Measurements from ENCODE around the gene PPIE.

The PPIE gene

GRCh38 chr1:39698568-39698967, 40.1 kb upstream of the PPIE start:
- Mint-ChIP-seq H3K36me3 (ENCODE audit: low read depth) (no peaks in the 10 kb centered on the region), H3K27me3 (ENCODE audit: low read depth, poor library complexity) (peaks cover 96% of the 10 kb centered on the region), H3K27ac (no peak overlapping the region), H3K9me3 (peaks cover 6% of the 10 kb centered on the region), H3K4me3 (no peak overlapping the region), H3K4me1 (peaks cover 16% of the 10 kb centered on the region)
- no peak for DNase-seq
- TF ChIP-seq CTCF (IDR thresholded peaks at IDR 0.05) = no peak

- H3K27ac Mint-ChIP-seq = no peak overlapping the region
- peaks cover 6% of the 10 kb centered on the region for H3K9me3 Mint-ChIP-seq
- peak; percentile 7 for TF ChIP-seq CTCF (IDR thresholded peaks at IDR 0.05)
- peaks cover 94% of the 10 kb centered on the region for H3K27me3 Mint-ChIP-seq (ENCODE audit: low read depth, poor library complexity)
- H3K4me3 Mint-ChIP-seq = no peak overlapping the region
- DNase-seq = no peak
- H3K4me1 Mint-ChIP-seq = peaks cover 16% of the 10 kb centered on the region
- H3K36me3 Mint-ChIP-seq (ENCODE audit: low read depth) = no peaks in the 10 kb centered on the region
Measured at GRCh38 chr1:39699419-39699818, 39.3 kb upstream of the PPIE start.

GRCh38 chr1:39700348-39700747, 38.3 kb upstream of the PPIE start:
- no peak overlapping the region for H3K27ac Mint-ChIP-seq
- no peak for TF ChIP-seq CTCF (IDR thresholded peaks at IDR 0.05)
- H3K4me1 Mint-ChIP-seq = peaks cover 16% of the 10 kb centered on the region
- DNase-seq = no peak
- H3K36me3 Mint-ChIP-seq (ENCODE audit: low read depth) = no peaks in the 10 kb centered on the region
- peaks cover 6% of the 10 kb centered on the region for H3K9me3 Mint-ChIP-seq
- peaks cover 94% of the 10 kb centered on the region for H3K27me3 Mint-ChIP-seq (ENCODE audit: low read depth, poor library complexity)
- no peak overlapping the region for H3K4me3 Mint-ChIP-seq

GRCh38 chr1:39701049-39701439, 37.6 kb upstream of the PPIE start:
- H3K4me1 Mint-ChIP-seq = peaks cover 16% of the 10 kb centered on the region
- no peak overlapping the region for H3K27ac Mint-ChIP-seq
- H3K4me3 Mint-ChIP-seq = peak overlapping the region; percentile 2
- no peak for TF ChIP-seq CTCF (IDR thresholded peaks at IDR 0.05)
- no peaks in the 10 kb centered on the region for H3K36me3 Mint-ChIP-seq (ENCODE audit: low read depth)
- no peak for DNase-seq
- peaks cover 6% of the 10 kb centered on the region for H3K9me3 Mint-ChIP-seq
- peaks cover 94% of the 10 kb centered on the region for H3K27me3 Mint-ChIP-seq (ENCODE audit: low read depth, poor library complexity)

- no peak for DNase-seq
- H3K27ac Mint-ChIP-seq = no peak overlapping the region
- H3K9me3 Mint-ChIP-seq = peaks cover 4% of the 10 kb centered on the region
- no peak overlapping the region for H3K4me3 Mint-ChIP-seq
- TF ChIP-seq CTCF (IDR thresholded peaks at IDR 0.05) = no peak
- peaks cover 94% of the 10 kb centered on the region for H3K27me3 Mint-ChIP-seq (ENCODE audit: low read depth, poor library complexity)
- peaks cover 16% of the 10 kb centered on the region for H3K4me1 Mint-ChIP-seq
- no peaks in the 10 kb centered on the region for H3K36me3 Mint-ChIP-seq (ENCODE audit: low read depth)
Measured at GRCh38 chr1:39704757-39705156, 33.9 kb upstream of the PPIE start.

GRCh38 chr1:39707506-39707905, 31.2 kb upstream of the PPIE start:
- H3K4me1 Mint-ChIP-seq = peaks cover 4% of the 10 kb centered on the region
- H3K27me3 Mint-ChIP-seq (ENCODE audit: low read depth, poor library complexity) = peaks cover 95% of the 10 kb centered on the region
- DNase-seq = no peak
- TF ChIP-seq CTCF (IDR thresholded peaks at IDR 0.05) = no peak
- H3K27ac Mint-ChIP-seq = no peak overlapping the region
- no peaks in the 10 kb centered on the region for H3K36me3 Mint-ChIP-seq (ENCODE audit: low read depth)
- H3K4me3 Mint-ChIP-seq = no peak overlapping the region
- H3K9me3 Mint-ChIP-seq = peaks cover 4% of the 10 kb centered on the region
